ENCODE measurements around the gene AIG1. TPM values are rescaled to one million over a fixed set of nuclear protein-coding genes. Genes with fewer than 3 reads are reported as not detected.

The AIG1 gene
- total RNA-seq, 1 experiment from 2014 or later, result 18.6 TPM

DNA sequence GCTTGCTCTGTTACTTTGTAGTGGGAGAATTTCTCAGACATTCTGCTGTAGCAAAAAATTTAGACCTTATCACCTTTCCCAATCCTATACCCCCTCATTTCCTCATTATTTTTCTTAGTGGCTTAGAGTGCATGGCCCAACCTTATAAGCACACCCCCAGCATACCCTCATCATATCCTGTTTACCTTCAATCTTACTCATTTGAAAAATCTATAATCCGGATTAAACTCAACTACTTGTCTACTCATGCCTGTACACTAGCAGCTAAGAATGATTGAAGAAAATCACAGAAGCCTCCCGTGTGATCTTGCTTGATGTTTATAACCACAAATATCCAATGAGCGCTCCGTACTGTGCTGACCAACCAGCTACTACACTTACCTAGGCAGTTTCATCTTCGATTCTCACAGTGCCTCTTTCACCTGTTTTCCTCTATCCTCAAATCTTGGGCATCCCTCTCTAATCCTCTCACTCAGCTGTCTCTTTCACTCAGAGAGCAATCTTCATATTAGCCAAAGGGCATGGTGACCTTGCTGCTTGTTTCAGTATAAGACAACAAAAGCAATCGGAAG is 36.6 kb downstream of the AIG1 start:
- no peak for DNase-seq
- no peak overlapping the region for H3K4me3 ChIP-seq (ENCODE audit: insufficient read depth, low read depth, low read length)
- no peaks in the 10 kb centered on the region for H3K36me3 ChIP-seq (replicated peaks; ENCODE audit: control insufficient read depth, insufficient read depth, low read length)
- H3K27me3 ChIP-seq (ENCODE audit: control insufficient read depth, insufficient read depth, low read length), result no peaks in the 10 kb centered on the region

DNA sequence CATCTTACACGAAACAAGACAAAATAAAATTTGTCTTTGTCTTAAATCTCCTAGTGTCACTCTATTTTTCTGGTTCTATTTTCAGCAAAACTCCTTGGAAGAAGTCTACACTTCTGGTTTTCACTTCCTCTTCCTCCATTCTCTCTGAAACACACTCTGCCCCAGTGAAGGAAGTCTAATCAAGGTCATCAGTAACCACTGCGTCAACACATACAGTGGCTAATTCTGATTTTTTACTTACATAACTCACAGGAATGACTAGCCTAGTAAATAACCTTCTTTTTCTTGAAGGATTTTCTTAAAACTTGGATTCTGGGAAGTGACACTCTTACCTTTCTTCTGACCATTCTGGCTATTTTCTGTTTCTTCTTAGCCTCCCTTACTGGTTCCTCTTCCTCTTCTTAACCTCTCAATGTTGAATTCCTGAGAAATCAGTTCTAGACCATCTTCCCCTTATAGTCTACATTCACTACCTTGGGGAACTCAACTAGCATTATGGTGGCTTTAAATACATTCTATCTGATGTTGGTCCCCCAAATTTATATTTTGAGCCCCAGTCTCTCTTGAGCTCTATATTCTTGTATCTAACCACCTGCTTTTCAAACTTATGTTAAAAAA is 37.5 kb downstream of the AIG1 start:
- no peaks in the 10 kb centered on the region for H3K27me3 ChIP-seq (ENCODE audit: control insufficient read depth, insufficient read depth, low read length)
- no peak for DNase-seq
- no peak overlapping the region for H3K4me3 ChIP-seq (ENCODE audit: insufficient read depth, low read depth, low read length)
- no peaks in the 10 kb centered on the region for H3K36me3 ChIP-seq (replicated peaks; ENCODE audit: control insufficient read depth, insufficient read depth, low read length)

DNA sequence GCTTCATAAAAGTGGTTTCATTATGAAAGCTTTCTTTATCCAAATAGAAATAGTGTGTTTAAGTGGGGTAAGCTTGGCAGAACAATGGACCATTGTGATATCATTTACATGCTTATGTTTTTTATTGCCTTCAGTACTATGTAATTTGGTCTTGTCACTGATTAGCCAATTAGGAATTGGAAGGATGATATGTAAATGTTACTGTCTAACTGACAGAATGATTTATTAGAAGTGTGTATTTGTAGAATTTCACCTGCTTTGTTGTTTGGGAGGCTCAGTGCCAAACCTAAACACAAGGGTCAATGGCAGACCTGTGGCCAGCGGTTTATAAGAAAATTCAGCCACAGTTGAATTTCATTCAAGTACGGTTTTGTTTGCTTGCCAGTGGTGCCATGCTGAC is 39.0 kb downstream of the AIG1 start:
- H3K27me3 ChIP-seq (ENCODE audit: control insufficient read depth, insufficient read depth, low read length), result no peaks in the 10 kb centered on the region
- no peak for DNase-seq
- no peaks in the 10 kb centered on the region for H3K36me3 ChIP-seq (replicated peaks; ENCODE audit: control insufficient read depth, insufficient read depth, low read length)
- no peak overlapping the region for H3K4me3 ChIP-seq (ENCODE audit: insufficient read depth, low read depth, low read length)

DNA sequence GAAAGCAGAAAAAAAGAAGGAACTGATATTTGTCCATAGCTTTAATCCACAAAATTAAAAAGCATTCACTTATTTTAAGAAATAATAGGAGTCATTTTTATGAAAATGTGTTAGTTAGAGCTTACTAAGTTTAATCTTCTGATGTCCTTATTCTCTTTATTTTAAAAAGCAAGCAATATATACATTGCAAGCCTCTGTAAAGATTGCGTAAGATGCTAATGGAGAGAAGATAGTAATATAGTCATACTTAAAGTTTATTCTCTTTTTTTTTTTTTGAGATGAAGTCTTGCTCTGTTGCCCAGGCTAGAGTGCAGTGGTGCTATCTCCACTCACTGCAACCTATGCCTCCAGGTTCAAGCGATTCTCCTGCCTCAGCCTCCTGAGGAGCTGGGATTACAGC is 39.7 kb downstream of the AIG1 start:
- Histone ChIP-seq H3K4me3 (ENCODE audit: insufficient read depth, low read depth, low read length) (no peak overlapping the region), H3K36me3 (replicated peaks; ENCODE audit: control insufficient read depth, insufficient read depth, low read length) (no peaks in the 10 kb centered on the region), H3K27me3 (ENCODE audit: control insufficient read depth, insufficient read depth, low read length) (no peaks in the 10 kb centered on the region)
- no peak for DNase-seq

DNA sequence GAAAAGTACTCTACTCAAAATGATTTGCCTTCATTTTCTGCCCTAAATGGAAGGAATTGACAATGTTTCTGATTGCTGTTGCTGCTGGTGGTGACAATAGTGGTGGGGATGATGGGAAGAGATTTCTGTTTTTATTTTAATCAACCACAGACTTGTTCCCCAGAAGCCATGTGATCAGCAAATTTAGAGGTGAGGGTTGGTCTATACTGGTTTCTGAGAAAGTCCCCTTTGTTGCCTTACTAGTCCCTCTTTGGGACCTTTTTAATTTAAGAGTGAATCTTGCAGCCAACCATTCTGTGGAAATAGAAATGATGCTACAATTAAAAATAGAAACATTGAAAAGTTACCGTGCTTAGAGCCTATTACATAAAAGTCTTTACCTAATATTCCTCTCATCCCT is 43.2 kb downstream of the AIG1 start:
- DNase-seq, result no peak
- Histone ChIP-seq H3K36me3 (replicated peaks; ENCODE audit: control insufficient read depth, insufficient read depth, low read length) (no peaks in the 10 kb centered on the region), H3K4me3 (ENCODE audit: insufficient read depth, low read depth, low read length) (no peak overlapping the region), H3K27me3 (ENCODE audit: control insufficient read depth, insufficient read depth, low read length) (no peaks in the 10 kb centered on the region)

DNA sequence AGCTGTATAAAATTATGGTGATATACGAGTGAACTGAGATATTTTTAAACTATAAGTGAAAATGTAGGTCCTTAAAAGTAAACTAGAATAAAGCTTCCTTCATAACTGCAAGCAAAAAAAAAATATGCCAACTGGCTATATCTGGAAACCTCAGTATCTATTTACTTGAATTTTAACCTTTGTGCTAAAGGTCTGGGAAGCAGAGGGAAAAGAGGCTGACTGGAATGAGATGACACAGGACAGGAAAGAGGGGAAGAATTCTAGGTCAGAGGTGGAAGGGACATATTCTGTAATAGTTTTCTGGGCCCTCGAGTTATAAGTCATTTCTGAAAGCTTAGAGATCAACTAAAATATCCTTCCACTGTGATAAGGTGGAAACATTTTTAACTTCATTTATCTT is 46.8 kb downstream of the AIG1 start:
- H3K27me3 ChIP-seq (ENCODE audit: control insufficient read depth, insufficient read depth, low read length), result no peaks in the 10 kb centered on the region
- DNase-seq, result no peak

DNA sequence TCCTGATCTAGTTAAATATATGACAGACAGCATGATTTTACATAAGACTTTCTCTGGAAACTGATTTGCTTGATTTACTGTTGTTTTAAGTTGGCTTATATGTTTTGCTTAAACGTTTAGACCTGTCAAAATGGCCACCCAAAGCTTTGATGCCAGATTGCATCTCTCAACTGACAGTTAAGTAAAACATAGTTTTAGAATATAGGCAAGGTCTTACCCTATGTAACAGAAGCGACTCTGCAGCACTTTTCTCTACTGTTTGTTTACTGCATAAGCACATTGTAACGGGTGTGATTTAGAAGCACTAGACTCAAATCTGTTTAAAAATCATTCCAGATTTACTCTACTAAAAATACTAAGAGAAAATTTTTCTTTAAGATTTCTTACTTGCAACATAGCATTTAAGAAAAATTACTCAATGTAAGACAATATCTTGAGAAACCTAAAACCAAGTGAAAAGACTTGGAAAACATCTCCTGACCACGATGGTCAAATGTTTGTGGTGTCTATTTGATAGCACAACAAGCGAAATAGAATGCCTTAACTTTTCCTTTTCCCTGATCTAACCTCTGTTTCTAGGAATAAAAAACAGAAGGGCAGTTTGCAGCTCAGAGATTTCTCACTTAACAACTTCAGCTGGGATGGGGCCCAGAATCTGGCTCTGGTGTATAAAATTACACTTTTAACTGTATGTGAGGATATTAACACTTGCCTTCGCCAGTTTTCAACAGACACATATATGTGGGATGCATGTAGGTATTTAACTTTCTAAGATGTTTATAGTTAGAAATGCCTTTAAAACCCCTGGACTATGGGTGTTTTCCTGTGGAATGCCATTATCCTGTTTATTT is 47.4 kb downstream of the AIG1 start:
- DNase-seq, result no peak
- H3K36me3 ChIP-seq (replicated peaks; ENCODE audit: control insufficient read depth, insufficient read depth, low read length), result no peaks in the 10 kb centered on the region
- no peaks in the 10 kb centered on the region for H3K27me3 ChIP-seq (ENCODE audit: control insufficient read depth, insufficient read depth, low read length)
- no peak overlapping the region for H3K4me3 ChIP-seq (ENCODE audit: insufficient read depth, low read depth, low read length)

More for the DNA sequence above, 46.8 kb downstream of the AIG1 start:
- Histone ChIP-seq H3K36me3 (replicated peaks; ENCODE audit: control insufficient read depth, insufficient read depth, low read length) (no peaks in the 10 kb centered on the region), H3K4me3 (ENCODE audit: insufficient read depth, low read depth, low read length) (no peak overlapping the region)

DNA sequence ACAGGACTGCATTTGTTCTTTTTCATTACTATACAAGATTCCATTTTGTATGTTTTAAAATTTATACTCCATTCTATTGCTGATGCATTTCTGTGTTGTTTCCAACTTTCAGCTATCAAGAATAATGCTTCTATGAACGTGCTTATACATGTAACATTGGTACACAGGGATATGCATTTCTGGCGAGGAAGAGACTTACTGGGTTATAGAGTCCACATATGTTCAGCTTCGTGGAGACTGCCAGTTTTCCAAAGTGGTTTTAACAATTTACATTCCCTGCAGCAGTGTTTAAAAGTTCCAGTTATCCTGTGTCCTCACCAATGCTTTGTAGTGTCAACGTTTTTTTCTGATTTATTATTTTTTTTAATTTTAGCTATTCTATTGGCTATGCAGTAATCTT is 48.5 kb downstream of the AIG1 start:
- Histone ChIP-seq H3K36me3 (replicated peaks; ENCODE audit: control insufficient read depth, insufficient read depth, low read length) (no peaks in the 10 kb centered on the region), H3K4me3 (ENCODE audit: insufficient read depth, low read depth, low read length) (no peak overlapping the region), H3K27me3 (ENCODE audit: control insufficient read depth, insufficient read depth, low read length) (no peaks in the 10 kb centered on the region)
- DNase-seq, result no peak

DNA sequence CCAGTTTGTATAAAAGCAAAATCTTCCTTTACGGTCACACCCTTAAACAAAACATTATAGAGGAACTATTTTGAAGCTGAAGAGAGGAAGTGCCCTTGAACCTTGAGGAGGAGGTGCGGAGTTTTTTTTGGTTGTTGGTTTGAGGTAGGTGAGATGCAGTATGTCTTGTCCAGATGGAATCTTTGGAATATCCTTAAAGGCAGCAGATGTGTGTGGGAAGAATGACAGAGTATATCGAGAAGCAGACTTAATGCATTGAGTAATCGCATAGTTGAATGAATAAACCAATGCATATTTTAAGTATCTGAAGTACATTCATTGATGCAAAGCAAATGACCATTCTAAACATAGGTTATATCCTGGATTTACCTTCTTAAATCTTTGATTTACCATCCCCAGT is 49.9 kb downstream of the AIG1 start:
- Histone ChIP-seq H3K27me3 (ENCODE audit: control insufficient read depth, insufficient read depth, low read length) (no peaks in the 10 kb centered on the region), H3K36me3 (replicated peaks; ENCODE audit: control insufficient read depth, insufficient read depth, low read length) (no peaks in the 10 kb centered on the region), H3K4me3 (ENCODE audit: insufficient read depth, low read depth, low read length) (no peak overlapping the region)
- no peak for DNase-seq

DNA sequence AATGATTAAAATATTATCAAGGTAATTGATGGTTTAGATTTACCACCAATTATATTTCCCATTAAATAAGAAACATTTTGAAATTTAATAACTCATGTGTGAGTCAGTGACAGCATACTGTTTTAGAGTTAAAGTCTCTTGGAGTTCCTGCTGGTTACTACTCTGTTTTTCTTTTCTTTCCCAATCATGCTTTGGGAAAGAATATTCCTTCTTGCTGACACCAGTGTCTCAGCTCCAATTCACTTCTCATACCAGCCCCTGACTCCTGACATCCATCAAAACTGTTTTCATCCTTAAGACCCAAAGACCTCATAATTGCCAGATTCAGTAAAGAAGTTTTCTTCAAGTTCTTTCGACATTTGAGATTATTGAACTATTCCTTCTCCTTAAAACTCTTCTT is 50.3 kb downstream of the AIG1 start:
- H3K27me3 ChIP-seq (ENCODE audit: control insufficient read depth, insufficient read depth, low read length), result no peaks in the 10 kb centered on the region
- H3K4me3 ChIP-seq (ENCODE audit: insufficient read depth, low read depth, low read length), result no peak overlapping the region
- DNase-seq, result no peak
- no peaks in the 10 kb centered on the region for H3K36me3 ChIP-seq (replicated peaks; ENCODE audit: control insufficient read depth, insufficient read depth, low read length)

DNA sequence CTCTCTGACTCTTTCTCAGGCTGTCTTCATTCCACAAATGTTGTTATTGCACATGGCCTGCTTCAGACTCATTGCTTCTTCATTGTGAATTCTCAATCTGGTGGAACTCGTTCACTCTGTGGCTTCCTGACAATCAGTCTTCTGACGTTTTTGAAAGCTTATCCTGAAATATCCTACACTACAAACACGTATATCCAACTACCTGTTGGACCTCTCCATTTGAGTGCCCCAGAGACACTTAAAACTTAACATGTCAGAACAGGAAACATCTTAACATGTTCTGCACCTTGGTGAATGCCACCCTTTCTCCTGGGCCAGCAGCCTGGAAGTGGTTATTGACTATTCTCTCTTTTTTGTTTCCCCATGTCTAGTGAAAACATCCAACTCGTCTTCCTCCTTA is 50.8 kb downstream of the AIG1 start:
- DNase-seq, result no peak
- Histone ChIP-seq H3K36me3 (replicated peaks; ENCODE audit: control insufficient read depth, insufficient read depth, low read length) (no peaks in the 10 kb centered on the region), H3K27me3 (ENCODE audit: control insufficient read depth, insufficient read depth, low read length) (no peaks in the 10 kb centered on the region), H3K4me3 (ENCODE audit: insufficient read depth, low read depth, low read length) (no peak overlapping the region)

DNA sequence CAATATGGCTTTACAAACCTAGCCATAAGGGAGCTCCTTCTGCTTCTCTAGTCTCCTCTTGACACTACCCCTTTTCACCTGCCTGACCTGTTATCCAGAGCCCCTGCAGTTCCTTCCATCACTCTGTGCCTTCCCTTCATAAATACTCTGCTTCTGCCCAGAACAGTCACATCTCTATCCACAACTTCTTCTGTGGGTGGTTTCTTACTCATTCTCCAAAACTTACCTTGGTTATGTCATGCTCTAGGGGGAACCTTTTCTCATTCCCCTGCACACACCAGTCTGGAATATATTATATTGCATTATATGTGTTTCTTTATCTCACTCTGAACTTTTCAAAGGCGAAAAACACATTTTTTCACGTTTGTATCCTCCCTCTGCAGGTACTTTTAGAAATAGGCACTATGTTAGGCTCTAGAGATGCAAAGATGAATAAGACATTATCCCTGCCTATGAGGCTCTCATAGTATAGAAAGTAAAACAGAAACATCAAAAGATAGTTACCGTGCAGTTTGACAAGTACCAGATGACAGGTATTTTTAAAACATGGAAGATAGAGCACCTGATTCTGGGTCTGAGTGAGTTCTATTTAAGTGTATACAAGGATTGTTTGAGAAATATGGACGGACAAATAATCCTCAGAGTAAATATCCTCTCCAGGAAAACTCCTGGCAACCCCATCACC is 51.5 kb downstream of the AIG1 start:
- Histone ChIP-seq H3K4me3 (ENCODE audit: insufficient read depth, low read depth, low read length) (no peak overlapping the region), H3K36me3 (replicated peaks; ENCODE audit: control insufficient read depth, insufficient read depth, low read length) (no peaks in the 10 kb centered on the region), H3K27me3 (ENCODE audit: control insufficient read depth, insufficient read depth, low read length) (no peaks in the 10 kb centered on the region)
- DNase-seq, result no peak

DNA sequence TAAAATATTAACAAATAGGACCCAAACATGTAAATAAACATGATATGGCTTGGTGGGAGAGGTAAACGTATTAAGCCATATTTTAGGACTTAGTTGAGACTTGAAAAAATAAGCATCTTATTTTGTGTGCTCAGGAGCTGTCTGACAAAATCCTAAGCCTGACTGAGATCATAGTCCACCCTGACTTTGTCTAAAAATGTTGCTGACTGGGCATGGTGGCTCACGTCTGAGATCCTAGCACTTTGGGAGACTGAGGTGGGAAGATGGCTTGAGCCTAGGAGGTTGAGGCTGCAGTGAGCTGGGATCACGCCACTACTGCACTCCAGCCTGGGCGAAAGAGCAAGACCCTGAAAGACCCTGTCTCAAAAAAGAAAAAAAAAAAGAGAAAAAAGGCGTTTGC is 52.1 kb downstream of the AIG1 start:
- H3K36me3 ChIP-seq (replicated peaks; ENCODE audit: control insufficient read depth, insufficient read depth, low read length), result no peaks in the 10 kb centered on the region
- no peaks in the 10 kb centered on the region for H3K27me3 ChIP-seq (ENCODE audit: control insufficient read depth, insufficient read depth, low read length)
- H3K4me3 ChIP-seq (ENCODE audit: insufficient read depth, low read depth, low read length), result no peak overlapping the region
- DNase-seq, result no peak

DNA sequence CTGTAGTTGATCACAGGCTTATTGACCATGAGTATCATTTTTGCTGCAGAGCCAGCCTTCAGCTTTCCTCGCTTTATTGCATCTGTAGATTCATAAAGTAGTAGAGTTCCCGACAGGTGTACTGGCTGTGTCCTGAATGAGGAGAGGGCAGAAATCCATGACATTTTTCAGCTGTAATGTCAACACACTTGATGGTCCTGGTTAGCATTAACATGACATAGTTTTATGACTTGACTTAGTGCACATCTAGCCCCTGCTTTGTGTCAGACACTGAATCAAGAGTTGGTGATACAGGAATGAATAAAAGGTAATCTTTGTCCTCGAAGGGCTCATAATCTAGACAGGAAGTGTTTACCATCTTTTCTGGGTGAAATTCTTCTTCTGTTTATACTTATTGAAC is 55.0 kb downstream of the AIG1 start:
- no peaks in the 10 kb centered on the region; the same call in 1 of the 2 replicates for H3K36me3 ChIP-seq (replicated peaks; ENCODE audit: control insufficient read depth, insufficient read depth, low read length)
- H3K4me3 ChIP-seq (ENCODE audit: insufficient read depth, low read depth, low read length), result no peak overlapping the region
- no peak for DNase-seq
- H3K27me3 ChIP-seq (ENCODE audit: control insufficient read depth, insufficient read depth, low read length), result no peaks in the 10 kb centered on the region

DNA sequence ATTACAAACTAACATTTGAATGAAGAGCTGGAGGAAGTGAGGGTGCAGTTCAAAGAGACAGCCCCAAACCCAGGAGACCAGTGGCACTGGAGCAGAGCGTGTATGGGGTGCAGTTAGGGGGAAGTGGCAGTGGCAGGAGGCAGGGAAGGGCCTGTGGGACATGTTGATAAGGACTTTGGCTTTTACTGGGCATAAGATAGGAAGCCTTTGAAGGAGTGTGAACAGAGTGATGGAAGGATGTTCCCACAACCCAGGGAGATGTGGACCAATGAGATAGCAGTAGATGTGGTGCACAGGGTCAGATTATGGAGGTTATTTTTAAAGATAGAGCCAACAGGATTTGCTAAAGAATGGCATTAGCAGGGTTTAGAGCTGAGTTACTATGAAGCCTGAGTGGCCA is 56.4 kb downstream of the AIG1 start:
- DNase-seq, result no peak
- Histone ChIP-seq H3K27me3 (ENCODE audit: control insufficient read depth, insufficient read depth, low read length) (no peaks in the 10 kb centered on the region), H3K4me3 (ENCODE audit: insufficient read depth, low read depth, low read length) (no peak overlapping the region), H3K36me3 (replicated peaks; ENCODE audit: control insufficient read depth, insufficient read depth, low read length) (peaks cover 1% of the 10 kb centered on the region)
